ENCODE data around the gene SAMD4B. TPM values are rescaled to one million over a fixed set of nuclear protein-coding genes. Genes with fewer than 3 reads are reported as not detected.

The SAMD4B gene
- total and polyA plus RNA-seq, 9 of the 15 experiments (the other 6 are each of a cell fraction or from before 2014, with no cell fraction given): 3.4 to 90.5 (median 38.0) TPM

DNA sequence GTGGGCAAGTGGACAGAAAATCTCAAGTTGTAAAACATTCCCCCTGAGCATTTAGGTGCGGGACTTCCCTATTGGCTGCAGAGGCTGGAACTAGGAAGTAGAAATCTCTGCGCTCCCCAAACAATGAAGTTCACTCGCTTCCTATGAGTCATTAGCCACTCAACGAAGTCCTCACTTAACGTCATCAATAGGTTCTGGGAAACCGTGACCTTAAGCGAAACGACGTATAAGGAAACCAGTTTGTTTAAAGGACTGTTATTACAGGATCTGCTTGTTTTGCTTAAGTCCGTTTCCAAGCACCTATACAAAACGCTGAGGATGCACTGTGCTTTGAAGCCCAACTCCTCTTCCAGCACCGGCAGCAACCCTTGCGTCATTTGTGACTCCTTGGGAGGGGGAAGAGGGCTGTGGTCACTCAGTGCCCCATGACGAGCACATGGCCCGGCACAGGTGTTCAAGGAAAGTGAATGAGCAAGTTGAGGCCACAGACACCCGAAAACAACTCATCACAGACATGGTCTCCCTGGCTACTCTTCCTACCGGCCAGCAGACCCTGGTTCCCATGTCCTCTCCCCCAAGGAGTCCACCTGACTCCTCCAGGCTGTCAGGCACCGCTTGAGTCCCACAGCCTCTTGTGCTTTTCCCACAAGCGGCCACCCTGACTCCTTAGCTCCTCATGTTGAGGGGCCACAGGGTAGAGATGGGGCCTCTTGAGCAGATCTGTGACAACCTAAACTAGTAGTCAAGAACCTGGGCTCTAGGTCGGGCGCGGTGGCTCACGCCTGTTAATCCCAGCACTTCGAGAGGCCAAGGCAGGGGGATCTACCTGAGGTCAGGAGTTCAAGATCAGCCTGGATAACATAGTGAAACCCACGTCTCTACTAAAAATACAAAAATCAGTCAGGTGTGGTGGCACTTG is 88.7 kb downstream of the SAMD4B start (continued):
- TF ChIP-seq, protein P1, sequence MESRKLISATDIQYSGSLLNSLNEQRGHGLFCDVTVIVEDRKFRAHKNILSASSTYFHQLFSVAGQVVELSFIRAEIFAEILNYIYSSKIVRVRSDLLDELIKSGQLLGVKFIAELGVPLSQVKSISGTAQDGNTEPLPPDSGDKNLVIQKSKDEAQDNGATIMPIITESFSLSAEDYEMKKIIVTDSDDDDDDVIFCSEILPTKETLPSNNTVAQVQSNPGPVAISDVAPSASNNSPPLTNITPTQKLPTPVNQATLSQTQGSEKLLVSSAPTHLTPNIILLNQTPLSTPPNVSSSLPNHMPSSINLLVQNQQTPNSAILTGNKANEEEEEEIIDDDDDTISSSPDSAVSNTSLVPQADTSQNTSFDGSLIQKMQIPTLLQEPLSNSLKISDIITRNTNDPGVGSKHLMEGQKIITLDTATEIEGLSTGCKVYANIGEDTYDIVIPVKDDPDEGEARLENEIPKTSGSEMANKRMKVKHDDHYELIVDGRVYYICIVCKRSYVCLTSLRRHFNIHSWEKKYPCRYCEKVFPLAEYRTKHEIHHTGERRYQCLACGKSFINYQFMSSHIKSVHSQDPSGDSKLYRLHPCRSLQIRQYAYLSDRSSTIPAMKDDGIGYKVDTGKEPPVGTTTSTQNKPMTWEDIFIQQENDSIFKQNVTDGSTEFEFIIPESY (CRISPR knock-in tag; IDR thresholded peaks at IDR 0.05): peak; percentile 19; the same call in 1 of the 2 replicates
- TF ChIP-seq CREM (IDR thresholded peaks at IDR 0.05; ENCODE audit: low read depth) (peak; percentile 93), FOXK1 (CRISPR knock-in tag; IDR thresholded peaks at IDR 0.05; ENCODE audit: borderline replicate concordance) (peak; percentile 88; the same call in 1 of the 2 replicates), FOXP1 (CRISPR knock-in tag; IDR thresholded peaks at IDR 0.05) (peak; percentile 87), ZNF696 (CRISPR knock-in tag; conservative IDR thresholded peaks at IDR 0.05) (no peak), SP1 (CRISPR knock-in tag; IDR thresholded peaks at IDR 0.05) (peak; percentile 61; the same call in 1 of the 2 replicates), MYBL2 (IDR thresholded peaks at IDR 0.05; ENCODE audit: low read depth) (no peak), MYBL2 (CRISPR knock-in tag; IDR thresholded peaks at IDR 0.05; ENCODE audit: borderline replicate concordance) (no peak), E2F5 (CRISPR knock-in tag; IDR thresholded peaks at IDR 0.05) (peak; percentile 84; the same call in 1 of the 2 replicates), ZBED1 (IDR thresholded peaks at IDR 0.05) (peak; percentile 17; the same call in 1 of the 2 replicates), PREB (CRISPR knock-in tag; IDR thresholded peaks at IDR 0.05) (no peak), SIN3A (IDR thresholded peaks at IDR 0.05; ENCODE audit: borderline replicate concordance in 2 of 2, control insufficient read depth in 1 of 2, low read depth in 2 of 2, low read length in 2 of 2) (0 out of 4 replicates have a peak, but pooled peaks of 1 of the 2 experiments have one; percentile 20), ZNF655 (CRISPR knock-in tag; IDR thresholded peaks at IDR 0.05) (no peak), ZNF347 (CRISPR knock-in tag; IDR thresholded peaks at IDR 0.05; ENCODE audit: low read depth) (no peak), C11orf30 (IDR thresholded peaks at IDR 0.05; ENCODE audit: low read depth) (peak; percentile 64; the same call in 1 of the 2 replicates), JUN (IDR thresholded peaks at IDR 0.05; ENCODE audit: borderline replicate concordance, low read depth, low read length) (peak; percentile 77), JUN (CRISPR knock-in tag; IDR thresholded peaks at IDR 0.05; ENCODE audit: borderline replicate concordance) (0 out of 2 replicates have a peak, but pooled peaks have one; percentile 40)
- TF ChIP-seq, protein P2, sequence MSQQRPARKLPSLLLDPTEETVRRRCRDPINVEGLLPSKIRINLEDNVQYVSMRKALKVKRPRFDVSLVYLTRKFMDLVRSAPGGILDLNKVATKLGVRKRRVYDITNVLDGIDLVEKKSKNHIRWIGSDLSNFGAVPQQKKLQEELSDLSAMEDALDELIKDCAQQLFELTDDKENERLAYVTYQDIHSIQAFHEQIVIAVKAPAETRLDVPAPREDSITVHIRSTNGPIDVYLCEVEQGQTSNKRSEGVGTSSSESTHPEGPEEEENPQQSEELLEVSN (IDR thresholded peaks at IDR 0.05; ENCODE audit: borderline replicate concordance in 1 of 2, extremely low read depth in 1 of 2, insufficient read depth in 1 of 2, insufficient read length in 1 of 2, low read depth in 1 of 2, low read length in 1 of 2, poor library complexity in 1 of 2, severe bottlenecking in 1 of 2): peak; percentile 70 to 91

All from K562 (cell line).